Stomach (tissue), 9 donors: ENCODE measurements around the gene SMIM35. TPM values are rescaled to one million over a fixed set of nuclear protein-coding genes. Genes with fewer than 3 reads are reported as not detected.
A peak's percentile ranks its signal among the peaks of the same experiment; 100 is the strongest.

Experiments used
- DNase-seq, 2 donors: peaks; one replicate each; pipeline versions ENCODE4 v3.0.0 to v3.0.0-alpha.2; 2013 to 2019
- H3K27ac ChIP-seq, 5 donors: fragments of 200-600 bp in 4 of 5; sonication (generic) in 4 of 5; one replicate each; pipeline ENCODE4 v1.5.1; 2013 to 2019; ENCODE audit warnings: mild to moderate bottlenecking in 1 of 5, moderate library complexity in 1 of 5
- H3K27me3 ChIP-seq, 3 donors: fragments of 200-600 bp; sonication (generic); one replicate each; pipeline ENCODE4 v1.5.1; 2017 to 2019; ENCODE audit warnings: mixed run types in 1 of 3
- H3K36me3 ChIP-seq, 4 donors: fragments of 200-600 bp; sonication (generic); 1 replicate in 3 of 4; 2 replicates in 1 of 4; pipeline ENCODE4 v1.5.1; 2016 to 2019
- H3K4me1 ChIP-seq, 4 donors: fragments of 200-600 bp; sonication (generic); one replicate each; pipeline ENCODE4 v1.5.1; 2016 to 2019
- H3K4me3 ChIP-seq, 4 donors: fragments of 200-600 bp; sonication (generic) in 3 of 4; one replicate each; pipeline ENCODE4 v1.5.1; 2016 to 2019; ENCODE audit warnings: mild to moderate bottlenecking in 1 of 4
- H3K9me3 ChIP-seq, 4 donors: fragments of 200-600 bp; sonication (generic); one replicate each; pipeline ENCODE4 v1.5.1; 2016 to 2019
- CTCF ChIP-seq, 7 experiments: fragments of 450-650 bp in 4 of 7; fragments of 200-600 bp in 3 of 7; sonication (generic) in 3 of 7; IDR thresholded peaks; one replicate each; pipeline ENCODE4 v1.5.1; 2016 to 2019; ENCODE audit warnings: antibody characterized with exemption in 7 of 7, control low read depth in 2 of 7, mild to moderate bottlenecking in 1 of 7
- EP300 ChIP-seq: sonication (generic); formaldehyde crosslinking; IDR thresholded peaks from one replicate; pipeline ENCODE4 v1.6.1; 2017; ENCODE audit warnings: antibody characterized with exemption
- POLR2A ChIP-seq, 4 donors: fragments of 450-650 bp; IDR thresholded peaks; one replicate each; pipeline ENCODE4 v1.6.1; 2016; ENCODE audit warnings: antibody characterized with exemption in 4 of 4, control low read depth in 2 of 4, mild to moderate bottlenecking in 1 of 4, moderate library complexity in 1 of 4
- POLR2AphosphoS5 ChIP-seq, 3 donors: sonication (generic); formaldehyde crosslinking; IDR thresholded peaks; one replicate each; pipeline ENCODE4 v1.6.1; 2016; ENCODE audit warnings: antibody characterized with exemption in 3 of 3
- WGBS, 5 donors: extraction: QIAGEN DNeasy Blood & Tissue Kit in 3 of 5; methylation state at CpG; one replicate each; pipeline versions ENCODE4 v1.1.5 to v1.1.7; 2013 to 2018; 5-methylcytosine and 5-hydroxymethylcytosine counted together
- intact Hi-C: fragments of 100-400 bp; cut with DNase I; formaldehyde crosslinking; loops from one replicate; pipeline ENCODE4 v1.15.1; 2023; ENCODE audit warnings: low total_unique reads
- polyA plus RNA-seq, 3 donors: library from polyadenylated mRNA; stranded (reverse); fragments of 200-250 nt; gene quantifications; one replicate each; pipeline ENCODE4 v1.2.3, GENCODE V29; 2013
- total RNA-seq, 5 donors: library from RNA; depleted of rRNA; stranded (reverse); fragments of >200 nt; gene quantifications; one replicate each; pipeline versions ENCODE4 v1.1.0 to v1.2.3, GENCODE V29; 2014 to 2016
- donor health status: healthy with polysubstance abuse.
- donor health status: Bipolar disorder and iron deficiency.
- donor health status: healthy.

Gene SMIM35
- total and polyA plus RNA-seq, 8 donors, result 0.03 TPM; not detected in 7

GRCh38 chr11:118003456-118003855, 83.3 kb downstream of the SMIM35 start:
- no peak for TF ChIP-seq CTCF (IDR thresholded peaks at IDR 0.05)
- TF ChIP-seq POLR2AphosphoS5 (IDR thresholded peaks at IDR 0.05), result no peak
- no peak for TF ChIP-seq EP300
- no peak for TF ChIP-seq POLR2A (IDR thresholded peaks at IDR 0.05)
- WGBS, 5 donors, result 60 to 66% (median 63%) methylated on average over 4 of the region's 4 CpGs

GRCh38 chr11:118002541-118003423, 84.0 kb downstream of the SMIM35 start:
- TF ChIP-seq EP300 (no peak), POLR2AphosphoS5 (IDR thresholded peaks at IDR 0.05) (no peak), POLR2A (IDR thresholded peaks at IDR 0.05) (no peak), CTCF (IDR thresholded peaks at IDR 0.05) (no peak)
- intact Hi-C loops, result no loop called here
- DNase-seq, result peak in 1 of 2 donors; percentile 93
- peaks cover 0 to 18% (median 0%) of the 10 kb centered on the region in 4 donors for H3K36me3 ChIP-seq
- H3K27me3 ChIP-seq, result no peaks in the 10 kb centered on the region
- 43 to 73% (median 59%) methylated on average over 7 of the region's 7 CpGs for WGBS, 5 donors
- H3K9me3 ChIP-seq, result peaks cover 0 to 6% (median 3%) of the 10 kb centered on the region in 4 donors
- H3K27ac ChIP-seq, result peak overlapping the region; percentile 58 to 87 (median 72)
- peaks cover 0 to 29% (median 10%) of the 10 kb centered on the region in 4 donors for H3K4me1 ChIP-seq
- no peak overlapping the region for H3K4me3 ChIP-seq

More at GRCh38 chr11:118003456-118003855, 83.3 kb downstream of the SMIM35 start:
- H3K9me3 ChIP-seq, result peaks cover 0 to 6% (median 3%) of the 10 kb centered on the region in 4 donors
- peaks cover 0 to 35% (median 10%) of the 10 kb centered on the region in 4 donors for H3K4me1 ChIP-seq
- H3K27me3 ChIP-seq, result no peaks in the 10 kb centered on the region
- peak overlapping the region in 4 of 5 donors; percentile 65 to 87 (median 74) for H3K27ac ChIP-seq
- no peak overlapping the region for H3K4me3 ChIP-seq
- intact Hi-C loops, result no loop called here
- peaks cover 0 to 14% (median 0%) of the 10 kb centered on the region in 4 donors for H3K36me3 ChIP-seq
- DNase-seq, result no peak

- Histone ChIP-seq H3K27ac (peak overlapping the region; percentile 58 to 87 (median 72)), H3K36me3 (peaks cover 0 to 25% (median 2%) of the 10 kb centered on the region in 4 donors), H3K4me1 (peaks cover 0 to 27% (median 10%) of the 10 kb centered on the region in 4 donors), H3K9me3 (peaks cover 0 to 6% (median 3%) of the 10 kb centered on the region in 4 donors), H3K27me3 (no peaks in the 10 kb centered on the region), H3K4me3 (no peak overlapping the region)
- no peak for DNase-seq
- 78 to 97% (median 83%) methylated on average over 6 of the region's 6 CpGs for WGBS, 5 donors
- intact Hi-C loops, result no loop called here
- TF ChIP-seq POLR2AphosphoS5 (IDR thresholded peaks at IDR 0.05), result no peak
- TF ChIP-seq EP300, result no peak
- no peak for TF ChIP-seq CTCF (IDR thresholded peaks at IDR 0.05)
Observed at GRCh38 chr11:118002010-118002540, 84.7 kb downstream of the SMIM35 start.

- 60 to 74% (median 69%) methylated on average over 5 of the region's 5 CpGs for WGBS, 5 donors
- intact Hi-C loops, result no loop called here
- TF ChIP-seq EP300 (no peak), CTCF (IDR thresholded peaks at IDR 0.05) (no peak), POLR2AphosphoS5 (IDR thresholded peaks at IDR 0.05) (no peak), POLR2A (IDR thresholded peaks at IDR 0.05) (no peak)
- Histone ChIP-seq H3K9me3 (peaks cover 0 to 6% (median 3%) of the 10 kb centered on the region in 4 donors), H3K4me3 (no peak overlapping the region), H3K36me3 (peaks cover 0 to 25% (median 2%) of the 10 kb centered on the region in 4 donors), H3K27me3 (no peaks in the 10 kb centered on the region), H3K4me1 (peaks cover 0 to 27% (median 10%) of the 10 kb centered on the region in 4 donors), H3K27ac (peak overlapping the region; percentile 4 to 87 (median 72))
- DNase-seq, result no peak
Observed at GRCh38 chr11:118001494-118001971, 85.2 kb downstream of the SMIM35 start.
